GM19351 (cell line): ENCODE results near the gene SEMA3D.

ENCODE experiments used
- ATAC-seq: cut with Tn5 transposase; IDR thresholded peaks from one replicate; pipeline ENCODE4 v1.9.1; 2021; ENCODE audit warnings: mild to moderate bottlenecking, moderate library complexity; ENCODE audit not compliant: unreplicated experiment

SEMA3D gene

DNA sequence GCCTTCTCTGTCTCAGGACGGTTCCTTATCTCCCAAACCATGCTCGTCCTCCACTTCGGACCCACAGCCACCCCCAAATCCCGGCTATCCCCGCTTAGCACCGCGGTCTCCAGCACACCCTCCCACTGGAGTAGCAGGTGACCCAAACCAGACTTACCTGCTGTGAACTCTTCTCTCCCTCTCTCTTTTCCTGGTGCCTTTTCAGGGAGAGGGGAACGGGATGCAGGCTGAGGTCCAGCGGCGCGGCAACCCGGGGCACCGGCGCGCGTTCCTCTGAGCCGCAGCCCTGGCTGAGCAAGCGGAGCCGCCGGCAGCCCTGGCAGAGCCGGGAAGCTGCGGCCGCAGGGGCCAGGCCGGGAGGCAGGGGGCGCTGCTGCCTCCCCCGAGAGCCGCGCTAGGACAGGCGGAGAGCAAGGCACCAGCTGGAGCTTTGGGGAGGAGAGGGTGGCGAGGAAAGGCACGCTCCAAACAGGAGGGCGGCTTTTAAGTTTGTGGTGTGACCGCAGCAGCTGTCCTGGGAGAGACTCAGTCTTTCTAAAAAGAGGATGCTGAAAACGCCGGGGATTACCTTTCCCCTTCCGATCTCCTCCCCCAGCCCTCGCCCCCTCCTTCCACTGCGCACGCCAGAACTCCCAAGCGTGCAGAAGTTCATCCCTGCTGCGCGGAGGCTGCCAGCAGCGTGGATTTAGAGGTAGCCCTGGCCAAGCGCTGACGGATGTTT lies at the start of gene SEMA3D:
Gene SEMA3D (minus strand): TSS at position 536 of the 721 bp plus-strand sequence. CDS start 65,165 bp downstream, outside the sequence.
- peak; percentile 97 for ATAC-seq

DNA sequence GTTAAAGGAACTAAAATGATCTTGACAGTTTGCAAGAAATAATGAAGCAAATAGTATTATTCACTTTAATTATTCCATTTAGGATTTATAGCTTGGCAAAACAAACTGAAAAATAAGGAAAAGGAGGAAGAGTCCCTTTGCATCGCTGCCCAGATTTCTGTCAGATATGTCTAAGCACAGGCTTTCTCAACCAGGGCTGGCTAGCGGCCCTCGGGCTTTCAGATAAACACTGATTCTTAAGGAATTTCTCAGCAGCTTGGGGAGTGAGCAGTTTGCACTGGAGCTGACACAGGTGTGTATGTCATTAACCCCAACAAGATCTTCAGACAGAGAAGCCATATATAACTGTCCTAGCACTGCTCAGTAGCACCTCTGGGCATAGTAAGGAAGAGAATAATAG lies 47.9 kb upstream of the SEMA3D start:
- ATAC-seq = no peak

DNA sequence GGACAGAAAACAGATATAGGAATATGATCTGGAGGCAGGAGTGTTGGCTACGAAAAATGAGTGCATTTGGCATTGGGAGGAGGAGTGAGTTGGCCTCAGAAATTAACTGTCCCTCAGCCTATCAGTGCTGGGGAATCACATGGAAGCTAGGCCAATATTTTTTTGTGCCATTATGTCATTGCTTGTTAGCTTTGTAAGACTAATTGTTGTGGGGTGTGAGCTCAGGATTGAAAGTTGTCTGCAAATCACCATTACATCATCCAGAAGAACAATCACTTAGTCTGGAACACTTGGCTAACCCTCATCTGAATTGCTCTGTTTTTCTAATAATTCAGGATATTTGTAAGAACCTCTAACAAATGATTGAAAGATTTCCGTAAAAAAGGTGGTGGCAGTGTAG lies 45.2 kb upstream of the SEMA3D start:
- ATAC-seq = no peak

GRCh38 chr7:85230623-85231022 lies 43.8 kb upstream of the SEMA3D start:
- peak; percentile 54 for ATAC-seq

GRCh38 chr7:85229544-85229943 lies 42.7 kb upstream of the SEMA3D start:
- ATAC-seq = no peak

DNA sequence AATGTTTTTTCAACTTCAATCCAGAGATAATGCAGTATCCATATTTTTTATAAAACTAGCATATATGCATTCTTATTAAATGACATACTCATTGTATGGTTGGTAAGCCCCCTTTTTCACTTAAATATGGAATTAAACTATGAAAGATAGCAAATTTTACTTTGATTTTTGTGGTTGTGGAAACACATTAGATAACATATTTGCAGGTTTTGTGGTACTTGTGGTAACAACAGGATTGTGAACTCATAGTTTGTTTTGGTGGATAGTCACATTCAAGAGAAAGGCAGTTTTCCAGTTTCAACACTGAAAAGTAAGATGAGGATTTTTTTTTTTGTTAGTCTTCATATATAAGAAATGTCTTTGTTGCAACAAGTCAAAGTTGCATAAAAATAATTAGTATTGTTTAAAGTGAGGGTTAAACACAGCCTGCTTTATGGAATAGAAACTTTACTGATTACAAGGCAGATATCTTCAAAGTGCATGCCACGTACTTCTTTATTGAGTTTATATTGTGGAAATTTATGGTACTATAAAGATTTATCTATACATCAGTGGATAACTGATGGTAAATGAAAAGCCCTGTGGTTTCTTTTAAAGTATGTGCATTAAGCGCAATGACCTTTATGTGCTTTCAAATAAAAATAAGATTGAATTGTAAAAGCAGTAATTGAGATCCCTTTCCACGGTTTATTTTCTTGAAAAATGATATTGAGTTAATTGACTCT lies 39.7 kb upstream of the SEMA3D start:
- no peak for ATAC-seq

GRCh38 chr7:85224171-85224570 lies 37.3 kb upstream of the SEMA3D start:
- no peak for ATAC-seq

DNA sequence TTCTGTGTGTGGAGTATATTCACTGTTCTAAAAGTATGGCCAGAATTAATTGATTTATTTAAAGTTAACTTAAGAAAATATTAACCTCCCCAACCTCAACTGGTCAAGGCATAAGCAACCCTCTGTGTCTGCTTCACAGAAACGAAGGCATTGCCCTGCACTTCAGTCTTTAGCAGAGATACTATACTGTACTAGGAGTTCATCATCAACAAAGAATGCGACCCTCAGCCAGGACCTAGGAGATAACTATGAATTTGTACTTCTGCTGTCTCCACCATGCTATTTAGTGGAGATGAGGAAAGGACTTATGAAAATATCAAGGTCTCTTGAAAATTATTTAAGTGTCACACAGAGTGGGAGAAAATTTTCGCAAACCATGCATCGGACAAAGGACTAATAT lies 35.7 kb upstream of the SEMA3D start:
- ATAC-seq = no peak

DNA sequence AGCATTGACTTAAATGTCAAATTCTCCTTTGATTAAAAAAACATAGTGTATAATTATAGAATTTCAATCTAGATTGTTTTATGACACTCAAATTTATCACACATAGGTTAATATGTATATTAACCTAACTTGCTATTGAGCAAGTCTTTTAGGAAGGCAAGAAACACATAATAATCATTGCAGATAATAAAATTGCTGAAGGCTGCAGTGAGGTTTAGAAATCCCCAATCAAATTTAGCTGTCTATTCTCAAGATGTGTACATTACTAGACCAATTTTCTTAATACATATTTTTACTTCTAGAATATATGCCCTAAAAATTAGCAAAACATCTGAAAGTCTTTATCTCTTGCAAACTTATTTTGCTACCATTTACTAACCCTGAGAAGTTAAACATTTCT lies 34.9 kb upstream of the SEMA3D start:
- no peak for ATAC-seq

- ATAC-seq = no peak
Measured at GRCh38 chr7:85220651-85221050, 33.8 kb upstream of the SEMA3D start.

DNA sequence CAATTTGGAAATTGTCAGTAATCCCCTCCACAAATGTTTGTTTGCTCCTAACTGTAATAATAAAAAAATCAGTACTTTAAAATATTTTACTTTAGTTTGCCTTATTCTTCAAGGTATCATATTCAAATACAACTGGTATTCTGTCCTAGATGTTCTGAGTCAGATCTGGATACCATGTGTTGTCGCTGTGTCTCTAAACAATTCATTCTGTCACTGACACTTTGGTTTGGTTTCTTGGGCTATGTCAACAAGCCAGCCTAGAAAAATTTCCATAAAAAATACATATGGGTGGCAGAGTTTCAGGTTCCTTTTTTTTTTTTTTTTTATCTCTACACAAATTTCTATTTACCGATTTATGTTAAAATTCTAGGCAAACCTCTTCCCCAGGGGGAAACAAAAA lies 33.2 kb upstream of the SEMA3D start:
- no peak for ATAC-seq

DNA sequence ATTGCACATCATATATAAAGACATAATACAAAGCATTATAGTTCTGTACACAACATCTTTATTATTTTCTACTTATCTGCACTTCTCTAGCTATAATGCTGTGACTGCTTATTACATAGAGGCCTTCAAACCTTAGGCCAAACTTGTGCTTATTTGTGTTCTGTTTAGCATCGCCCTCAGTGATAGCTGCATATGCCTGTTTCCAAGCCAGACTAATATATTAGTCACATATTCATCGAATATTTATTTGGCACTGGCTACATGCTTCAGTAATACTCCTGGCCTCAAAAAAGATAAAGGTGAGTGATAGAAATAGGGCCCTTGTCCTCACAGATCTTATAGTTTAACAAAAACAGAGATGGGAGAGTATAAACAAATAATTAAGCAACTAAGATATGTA lies 30.2 kb upstream of the SEMA3D start:
- ATAC-seq = no peak

GRCh38 chr7:85215098-85215497 lies 28.2 kb upstream of the SEMA3D start:
- peak; percentile 94 for ATAC-seq

- no peak for ATAC-seq
Measured at GRCh38 chr7:85213500-85213899, 26.6 kb upstream of the SEMA3D start.

DNA sequence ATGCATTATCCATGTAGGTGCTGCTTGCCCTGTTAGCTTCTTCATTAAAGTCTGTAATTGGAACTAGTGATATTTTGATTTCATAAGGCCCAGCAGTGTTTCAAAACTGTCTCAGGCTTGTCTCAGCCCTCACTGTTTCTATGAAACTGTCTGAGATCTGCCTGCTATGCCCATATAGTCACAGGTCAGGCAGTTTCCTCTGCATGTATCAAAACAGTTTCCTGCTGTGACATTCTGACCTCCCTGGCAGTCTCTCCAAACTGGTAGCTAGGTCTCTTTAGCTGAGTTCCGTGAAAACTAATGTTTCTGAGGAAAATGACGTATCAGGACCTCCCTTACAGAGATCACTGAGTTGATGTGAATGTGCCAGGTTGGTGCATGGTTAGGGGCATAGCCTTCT lies 18.9 kb upstream of the SEMA3D start:
- ATAC-seq = no peak

GRCh38 chr7:85204496-85204895 lies 17.6 kb upstream of the SEMA3D start:
- ATAC-seq = no peak

DNA sequence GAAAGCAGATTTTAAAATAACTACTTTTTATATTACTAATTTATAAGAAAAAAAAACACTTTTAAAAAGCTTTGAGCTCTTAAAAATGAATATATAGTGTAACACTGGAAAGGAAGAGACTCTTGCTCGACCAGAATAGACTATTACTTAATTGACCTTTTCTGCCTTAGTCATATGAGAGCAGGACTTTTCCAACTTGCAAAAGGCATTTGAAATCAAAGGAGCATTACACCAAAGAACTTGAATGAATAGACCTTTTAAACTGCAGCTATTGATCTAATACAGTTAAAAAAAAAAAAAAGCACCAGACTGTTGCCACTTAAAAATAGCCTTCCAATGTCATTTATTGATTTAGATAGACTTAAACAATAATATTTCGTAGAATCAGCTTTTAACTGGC lies 17.2 kb upstream of the SEMA3D start:
- no peak for ATAC-seq

GRCh38 chr7:85201209-85201608 lies 14.4 kb upstream of the SEMA3D start:
- no peak for ATAC-seq

GRCh38 chr7:85196696-85197095 lies 9.8 kb upstream of the SEMA3D start:
- no peak for ATAC-seq

GRCh38 chr7:85191383-85191782 lies 4.5 kb upstream of the SEMA3D start:
- ATAC-seq = no peak

DNA sequence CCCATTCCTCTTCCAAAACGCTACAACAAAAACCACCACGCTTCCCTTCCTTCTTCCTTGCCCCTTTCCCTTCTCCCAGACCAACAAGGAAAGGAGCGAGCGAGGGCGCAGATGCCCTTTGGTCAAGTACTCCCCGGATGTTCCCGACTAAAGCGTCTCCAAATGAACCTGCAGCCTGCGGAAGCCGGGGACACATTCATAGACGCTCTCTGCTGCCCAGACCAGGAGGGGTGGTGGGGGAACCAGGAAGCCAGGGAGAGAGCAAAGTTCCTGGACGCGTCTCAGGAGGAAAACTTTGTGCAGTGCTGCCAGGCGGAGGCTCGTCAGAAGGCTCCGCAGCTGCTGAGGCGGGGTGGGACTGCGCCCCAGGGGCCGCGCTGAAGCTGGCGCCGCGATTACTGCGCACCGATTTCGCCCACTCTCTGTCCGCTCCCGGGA lies 754 bp downstream of the SEMA3D start:
- peak; percentile 35 for ATAC-seq

GRCh38 chr7:85185424-85186082 lies 1.3 kb downstream of the SEMA3D start:
- ATAC-seq = no peak
